CD8-positive, alpha-beta memory T cell (primary cell): ENCODE data around the gene NUAK2. TPM values are rescaled to one million over a fixed set of nuclear protein-coding genes. Genes with fewer than 3 reads are reported as not detected.

Experiments used
- CTCF ChIA-PET: fragments of 350-600 bp; sonication (Branson Sonifier 250); formaldehyde crosslinking; loops from one replicate; lab custom pipeline; 2021; ENCODE audit warnings: antibody characterized with exemption; lab: Charles Lee
- POLR2A ChIA-PET: fragments of 350-600 bp; sonication (Branson Sonifier 250); formaldehyde crosslinking; loops from one replicate; lab custom pipeline; 2021; ENCODE audit warnings: antibody characterized with exemption; lab: Charles Lee
- DNase-seq, 5 donors: peaks; one replicate each; pipeline versions ENCODE4 v3.0.0 to v3.0.0-alpha.2; 2020 to 2022; ENCODE audit warnings: mixed read lengths in 1 of 5
- H3K27ac ChIP-seq: one replicate; pipeline ENCODE4 v1.7.0; 2013; ENCODE audit warnings: low read depth, mild to moderate bottlenecking, low read length, moderate library complexity
- H3K27me3 ChIP-seq: 2 replicates; pipeline ENCODE4 v1.7.0; 2013; ENCODE audit warnings: low read length, mild to moderate bottlenecking; ENCODE audit not compliant: insufficient read depth, poor library complexity, severe bottlenecking
- H3K36me3 ChIP-seq: 2 replicates; pipeline ENCODE4 v1.7.0; 2013; ENCODE audit warnings: mild to moderate bottlenecking, low read length, moderate library complexity; ENCODE audit not compliant: insufficient read depth
- H3K4me1 ChIP-seq: 2 replicates; pipeline ENCODE4 v1.7.0; 2013; ENCODE audit warnings: mild to moderate bottlenecking, low read length, moderate library complexity; ENCODE audit not compliant: insufficient read depth
- H3K4me3 ChIP-seq: 2 replicates; pipeline ENCODE4 v1.7.0; 2013; ENCODE audit warnings: mild to moderate bottlenecking, low read length
- H3K9me3 ChIP-seq: 2 replicates; pipeline ENCODE4 v1.7.0; 2013; ENCODE audit warnings: mild to moderate bottlenecking, low read length
- H3K27ac Mint-ChIP-seq, 8 donors: one replicate each; pipeline ENCODE4 v1.8.0; 2020 to 2021; ENCODE audit warnings: mixed read lengths in 8 of 8, mild to moderate bottlenecking in 6 of 8, inconsistent platforms in 3 of 8, moderate library complexity in 3 of 8
- H3K27me3 Mint-ChIP-seq, 2 donors: one replicate each; pipeline ENCODE4 v1.8.0; 2020 to 2021; ENCODE audit warnings: mixed read lengths in 2 of 2, mild to moderate bottlenecking in 1 of 2, moderate library complexity in 1 of 2
- H3K36me3 Mint-ChIP-seq, 3 donors: one replicate each; pipeline ENCODE4 v1.8.0; 2020 to 2021; ENCODE audit warnings: mixed read lengths in 3 of 3, inconsistent platforms in 1 of 3, mild to moderate bottlenecking in 1 of 3
- H3K4me1 Mint-ChIP-seq, 3 donors: one replicate each; pipeline ENCODE4 v1.8.0; 2020 to 2021; ENCODE audit warnings: mixed read lengths in 3 of 3, inconsistent platforms in 1 of 3, mild to moderate bottlenecking in 1 of 3
- H3K4me3 Mint-ChIP-seq, 7 donors: one replicate each; pipeline ENCODE4 v1.8.0; 2020 to 2021; ENCODE audit warnings: mixed read lengths in 7 of 7, mild to moderate bottlenecking in 6 of 7, moderate library complexity in 4 of 7, inconsistent platforms in 2 of 7
- H3K9me3 Mint-ChIP-seq, 5 donors: one replicate each; pipeline ENCODE4 v1.8.0; 2020 to 2022; ENCODE audit warnings: mixed read lengths in 5 of 5, mild to moderate bottlenecking in 3 of 5, moderate library complexity in 2 of 5, inconsistent platforms in 1 of 5
- polyA plus RNA-seq: library from polyadenylated mRNA; unstranded; fragments of 300-500 nt; fragmentation: Illumina TruSeq; gene quantifications from one replicate; pipeline ENCODE4 v1.2.3, GENCODE V29; 2021
- total RNA-seq, 2 experiments: library from RNA; stranded (reverse); gene quantifications; one replicate each; pipeline ENCODE4 v1.2.3, GENCODE V29; 2021

NUAK2 gene
- total and polyA plus RNA-seq, 3 experiments from 2014 or later: 4.5 to 32.1 (median 4.7) TPM

DNA sequence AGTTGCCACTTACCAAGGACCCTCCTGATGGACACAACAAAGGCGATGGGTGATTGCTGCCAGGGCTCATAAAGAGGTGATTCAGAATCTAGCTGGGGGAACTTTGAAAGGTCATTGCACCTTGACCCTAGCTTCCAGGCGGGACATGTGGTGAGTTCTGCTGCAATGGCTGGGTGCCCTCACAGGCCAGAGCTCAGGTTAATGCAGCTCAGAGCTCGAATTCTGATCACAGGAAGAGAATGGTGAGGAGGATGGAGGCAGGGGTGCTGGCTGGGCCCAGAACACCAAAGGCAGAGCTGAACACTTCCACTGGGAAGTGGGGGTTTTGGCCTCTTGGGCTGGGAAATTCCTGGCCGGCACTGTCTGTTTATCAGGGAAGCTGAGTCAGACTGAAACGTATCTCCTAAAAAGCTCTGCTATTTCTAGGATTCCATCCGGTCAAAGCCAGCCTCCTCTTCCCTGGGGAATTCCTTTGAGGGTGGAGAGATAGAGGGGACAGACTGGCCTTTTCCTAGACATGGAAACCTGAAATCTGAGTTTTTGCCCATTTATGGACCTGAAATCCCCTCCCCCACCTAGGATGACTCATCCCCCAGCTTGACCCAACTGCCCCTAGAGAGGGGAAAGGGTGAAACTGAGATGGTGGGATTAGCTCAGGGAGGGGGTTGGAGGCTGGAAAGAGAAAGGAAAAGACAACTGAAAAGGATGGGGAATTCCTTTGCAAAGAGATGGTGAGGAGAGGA lies 27.2 kb downstream of the NUAK2 start:
- Histone ChIP-seq H3K36me3 (no peaks in the 10 kb centered on the region), H3K4me3 (no peak overlapping the region), H3K27me3 (no peaks in the 10 kb centered on the region), H3K9me3 (no peaks in the 10 kb centered on the region), H3K4me1 (peaks cover 53% of the 10 kb centered on the region), H3K27ac (no peak overlapping the region)
- ChIA-PET POLR2A (interaction anchor here (0.9 to 1.1 kb wide), 2 partner anchors 9 to 20 kb away, joined by 3 read pairs; no protein-coding TSS in a partner anchor), CTCF (interaction anchor here (1.0 to 5.1 kb wide), 6 partner anchors 10 to 230 kb away, joined by 3 to 45 read pairs (median 4); no protein-coding TSS in a partner anchor)
- no peak for DNase-seq
- Mint-ChIP-seq H3K27ac (peak overlapping the region in 4 of 8 donors; percentile 11 to 68 (median 18)), H3K36me3 (no peaks in the 10 kb centered on the region), H3K4me3 (no peak overlapping the region), H3K9me3 (no peaks in the 10 kb centered on the region), H3K4me1 (peaks cover 55 to 83% (median 69%) of the 10 kb centered on the region in 3 donors), H3K27me3 (no peaks in the 10 kb centered on the region)

DNA sequence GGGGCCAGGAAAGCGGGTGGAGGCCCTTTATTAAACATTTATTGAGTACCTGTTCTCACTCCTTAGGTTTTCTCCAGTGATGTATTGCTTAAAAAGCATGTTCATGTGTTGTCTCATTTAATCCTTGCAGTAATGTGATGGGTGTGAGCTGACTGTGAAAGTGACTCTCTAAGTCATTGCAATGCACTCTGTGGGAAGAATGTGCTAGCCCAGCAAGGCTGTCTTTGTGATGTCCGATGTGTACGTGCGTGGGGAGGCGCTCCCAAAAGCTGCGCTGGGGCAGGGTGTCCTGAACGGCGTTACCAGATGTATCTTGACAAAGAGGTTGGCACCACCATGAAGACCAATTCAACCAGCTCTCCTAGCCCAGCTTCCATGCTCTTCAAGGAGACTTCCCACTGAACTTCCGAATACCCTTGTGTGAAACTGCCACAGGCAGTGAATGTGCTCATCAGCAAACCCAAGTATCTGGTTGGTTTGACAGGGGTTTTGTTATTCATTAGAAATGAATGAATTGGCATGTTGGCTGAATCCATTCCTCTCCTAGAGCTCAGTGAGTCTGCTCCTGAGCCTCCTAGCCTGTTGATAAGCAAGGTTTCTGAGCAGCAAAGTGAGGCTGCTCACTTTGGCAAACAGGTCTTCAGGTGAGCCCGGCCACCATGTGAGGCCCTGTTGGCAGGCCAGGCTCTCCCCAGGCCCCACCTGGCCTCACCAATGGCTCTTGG lies 28.0 kb downstream of the NUAK2 start:
- H3K36me3 Mint-ChIP-seq: no peaks in the 10 kb centered on the region
- Histone ChIP-seq H3K4me1 (peaks cover 57% of the 10 kb centered on the region), H3K9me3 (no peaks in the 10 kb centered on the region), H3K27me3 (no peaks in the 10 kb centered on the region), H3K4me3 (no peak overlapping the region), H3K36me3 (no peaks in the 10 kb centered on the region), H3K27ac (no peak overlapping the region)
- ChIA-PET CTCF (interaction anchor here (1.0 to 5.1 kb wide), 5 partner anchors 10 to 70 kb away, joined by 3 to 45 read pairs (median 3); partner anchors contain the start of gene NUAK2), POLR2A (interaction anchor here (0.9 kb wide), 1 partner anchor 8 kb away, joined by 3 read pairs; no protein-coding TSS in a partner anchor)
- peak overlapping the region in 3 of 8 donors; percentile 9 to 14 (median 11) for H3K27ac Mint-ChIP-seq
- H3K27me3 Mint-ChIP-seq: no peaks in the 10 kb centered on the region
- no peak overlapping the region for H3K4me3 Mint-ChIP-seq
- H3K9me3 Mint-ChIP-seq: no peaks in the 10 kb centered on the region
- H3K4me1 Mint-ChIP-seq: peaks cover 55 to 85% (median 73%) of the 10 kb centered on the region in 3 donors
- DNase-seq: no peak

DNA sequence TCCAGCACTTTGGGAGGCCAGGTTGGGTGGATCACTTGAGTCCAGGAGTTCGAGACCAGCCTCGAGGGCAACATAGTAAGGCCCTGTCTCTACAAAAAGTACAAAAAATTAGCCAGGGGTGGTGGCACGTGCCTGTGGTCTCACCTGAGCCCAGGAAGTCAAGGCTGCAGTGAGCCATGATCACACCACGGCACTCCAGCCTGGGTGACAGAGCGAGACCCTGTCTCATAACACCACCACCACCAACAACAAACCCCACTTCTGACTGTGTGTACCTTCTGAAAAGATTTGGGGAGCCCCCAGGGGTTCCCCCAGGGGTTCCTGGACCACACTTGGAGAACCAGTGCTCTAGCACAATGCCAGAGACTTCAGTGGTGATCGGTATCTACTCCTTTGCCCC lies 29.9 kb downstream of the NUAK2 start:
- Histone ChIP-seq H3K27me3 (no peaks in the 10 kb centered on the region), H3K4me1 (peaks cover 66% of the 10 kb centered on the region), H3K36me3 (no peaks in the 10 kb centered on the region), H3K9me3 (no peaks in the 10 kb centered on the region), H3K27ac (no peak overlapping the region), H3K4me3 (no peak overlapping the region)
- Mint-ChIP-seq H3K9me3 (no peaks in the 10 kb centered on the region), H3K27ac (peak overlapping the region in 2 of 8 donors; percentile 22 to 33), H3K4me3 (no peak overlapping the region), H3K36me3 (no peaks in the 10 kb centered on the region), H3K27me3 (no peaks in the 10 kb centered on the region), H3K4me1 (peaks cover 62 to 85% (median 74%) of the 10 kb centered on the region in 3 donors)
- CTCF ChIA-PET: interaction anchor here (5.1 kb wide), 1 partner anchor 17 kb away, joined by 45 read pairs; no protein-coding TSS in a partner anchor
- no peak for DNase-seq
- POLR2A ChIA-PET: no interaction called here

DNA sequence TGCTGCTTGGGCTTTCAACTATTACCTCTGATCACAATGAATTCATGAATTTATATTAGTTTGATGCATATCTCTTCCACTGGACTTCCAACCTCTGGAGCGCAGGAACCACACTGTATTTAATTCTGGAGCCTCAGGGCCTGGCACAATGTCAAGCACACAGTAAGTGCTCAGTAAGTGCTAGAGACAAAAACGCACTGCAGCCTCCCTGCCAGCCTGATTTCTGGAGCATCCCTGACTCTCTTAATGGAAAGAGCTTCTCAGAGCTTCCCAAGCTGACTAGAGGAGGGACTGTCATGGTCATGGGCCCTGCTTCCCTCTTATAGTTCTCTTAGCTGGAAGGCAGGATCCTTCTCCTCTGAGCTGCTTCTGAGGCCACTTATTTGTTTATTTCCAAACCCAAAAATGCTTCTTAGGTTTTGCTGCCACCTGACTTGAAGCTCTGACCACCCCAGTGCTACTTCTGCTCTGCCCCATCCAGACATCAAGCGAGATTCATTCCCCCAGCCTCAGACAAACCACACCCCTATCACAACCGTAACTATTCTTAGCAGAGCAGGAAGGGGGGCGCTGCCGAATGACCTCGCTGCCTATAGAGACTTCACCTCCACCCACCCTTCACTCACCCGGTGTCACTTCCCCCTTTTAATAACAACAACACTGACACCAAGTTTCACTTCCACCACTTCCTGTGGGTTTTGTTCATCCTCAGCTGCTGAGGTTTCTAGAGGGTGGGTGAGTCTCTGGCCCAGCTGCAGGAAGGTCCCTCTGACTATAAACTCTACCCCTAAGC lies 33.6 kb downstream of the NUAK2 start:
- Histone ChIP-seq H3K4me1 (peaks cover 72% of the 10 kb centered on the region), H3K36me3 (no peaks in the 10 kb centered on the region), H3K27ac (no peak overlapping the region), H3K9me3 (no peaks in the 10 kb centered on the region), H3K4me3 (peak overlapping the region; percentile 80), H3K27me3 (no peaks in the 10 kb centered on the region)
- ChIA-PET CTCF (interaction anchor here (0.7 to 37.5 kb wide), 4 partner anchors 10 to 236 kb away, joined by 3 to 1351 read pairs (median 118); partner anchors contain the start of gene NUAK2), POLR2A (interaction anchor here (0.6 to 5.2 kb wide), 14 partner anchors 10 to 795 kb away, joined by 3 to 86 read pairs (median 3); partner anchors contain the start of genes ELK4 and NUAK2)
- Mint-ChIP-seq H3K27me3 (peaks cover 0 to 5% of the 10 kb centered on the region in 2 donors), H3K36me3 (peaks cover 0 to 1% (median 0%) of the 10 kb centered on the region in 3 donors), H3K4me3 (peak overlapping the region; percentile 38 to 84 (median 75)), H3K4me1 (peaks cover 72 to 87% (median 78%) of the 10 kb centered on the region in 3 donors), H3K9me3 (peaks cover 0 to 2% (median 0%) of the 10 kb centered on the region in 5 donors), H3K27ac (peak overlapping the region; percentile 41 to 97 (median 92))
- DNase-seq: peak; percentile 72 to 95 (median 93)

DNA sequence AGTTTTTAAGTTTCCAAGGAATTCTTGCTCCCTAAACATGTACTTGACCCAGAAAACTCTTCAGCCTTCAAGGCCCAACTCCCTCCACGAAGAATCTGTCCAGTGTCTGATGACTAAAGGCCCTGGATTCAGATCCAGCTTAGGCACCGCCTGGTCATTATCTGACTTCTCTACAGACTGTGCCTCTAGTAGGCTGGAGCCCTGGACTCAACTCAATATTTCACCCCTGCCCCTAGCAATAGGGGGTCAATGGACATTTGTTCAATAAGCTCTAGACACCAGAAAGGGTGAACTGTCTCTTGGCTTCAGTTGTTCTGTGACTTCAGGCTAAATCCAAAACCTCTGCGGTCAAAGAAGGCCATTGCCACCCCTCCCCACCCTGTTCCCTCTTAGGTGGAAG lies 34.5 kb downstream of the NUAK2 start:
- Histone ChIP-seq H3K4me3 (peak overlapping the region; percentile 80), H3K4me1 (peaks cover 79% of the 10 kb centered on the region), H3K27ac (no peak overlapping the region), H3K36me3 (no peaks in the 10 kb centered on the region), H3K27me3 (no peaks in the 10 kb centered on the region), H3K9me3 (no peaks in the 10 kb centered on the region)
- ChIA-PET POLR2A (interaction anchor here (1.1 to 5.2 kb wide), 6 partner anchors 11 to 38 kb away, joined by 3 to 86 read pairs (median 12); partner anchors contain the start of gene NUAK2), CTCF (interaction anchor here (10.0 to 37.5 kb wide), 2 partner anchors 13 to 34 kb away, joined by 231 to 1351 read pairs; partner anchors contain the start of gene NUAK2)
- Mint-ChIP-seq H3K27me3 (peaks cover 0 to 5% of the 10 kb centered on the region in 2 donors), H3K4me3 (peak overlapping the region; percentile 73 to 87 (median 81)), H3K36me3 (peaks cover 0 to 1% (median 0%) of the 10 kb centered on the region in 3 donors), H3K4me1 (peaks cover 76 to 90% (median 86%) of the 10 kb centered on the region in 3 donors), H3K27ac (peak overlapping the region; percentile 77 to 98 (median 94)), H3K9me3 (peaks cover 0 to 2% (median 0%) of the 10 kb centered on the region in 5 donors)
- DNase-seq: no peak

DNA sequence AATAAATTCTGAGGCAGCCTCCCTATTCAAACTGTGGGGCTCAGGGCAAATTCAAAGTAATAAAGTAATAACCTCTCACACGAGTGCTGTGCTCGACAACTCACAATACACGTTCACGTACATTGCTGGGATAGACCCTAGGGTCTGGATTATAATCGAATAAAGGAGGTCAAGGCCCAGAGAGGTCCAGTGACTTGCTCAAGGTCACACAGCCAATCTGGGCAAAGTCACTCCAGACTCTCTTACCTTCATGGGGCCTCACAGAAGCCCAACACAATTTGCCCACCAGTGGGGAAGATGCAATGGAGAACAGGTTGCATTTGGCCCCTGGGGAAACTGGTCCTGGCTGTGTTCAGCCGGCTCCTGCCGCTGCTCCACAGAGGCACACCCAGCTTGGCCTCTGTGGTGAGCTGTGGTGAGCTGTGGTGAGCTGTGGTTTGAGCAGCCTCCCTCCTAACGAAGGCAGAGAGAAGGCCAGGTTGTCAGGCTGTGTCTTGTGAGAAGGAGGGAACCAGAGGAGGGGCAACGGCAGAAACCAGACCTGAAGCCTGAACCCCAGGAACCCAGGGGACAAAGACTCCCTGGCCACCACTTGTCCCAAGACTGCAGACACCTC lies 35.1 kb downstream of the NUAK2 start:
- ChIA-PET CTCF (interaction anchor here (1.1 to 37.5 kb wide), 3 partner anchors 12 to 200 kb away, joined by 3 to 1351 read pairs (median 231); partner anchors contain the start of gene NUAK2), POLR2A (interaction anchor here (0.6 to 5.2 kb wide), 10 partner anchors 9 to 738 kb away, joined by 3 to 86 read pairs (median 10); partner anchors contain the start of gene NUAK2)
- H3K36me3 Mint-ChIP-seq: peaks cover 0 to 1% (median 0%) of the 10 kb centered on the region in 3 donors
- peak overlapping the region; percentile 77 to 98 (median 94) for H3K27ac Mint-ChIP-seq
- DNase-seq: peak; percentile 57 to 83 (median 73)
- Histone ChIP-seq H3K36me3 (no peaks in the 10 kb centered on the region), H3K27me3 (no peaks in the 10 kb centered on the region), H3K4me3 (peak overlapping the region; percentile 80), H3K4me1 (peaks cover 74% of the 10 kb centered on the region), H3K27ac (peak overlapping the region; percentile 7), H3K9me3 (no peaks in the 10 kb centered on the region)
- H3K27me3 Mint-ChIP-seq: peaks cover 0 to 5% of the 10 kb centered on the region in 2 donors
- peaks cover 0 to 2% (median 0%) of the 10 kb centered on the region in 5 donors for H3K9me3 Mint-ChIP-seq
- H3K4me3 Mint-ChIP-seq: peak overlapping the region; percentile 73 to 87 (median 81)
- H3K4me1 Mint-ChIP-seq: peaks cover 72 to 84% (median 79%) of the 10 kb centered on the region in 3 donors
